Measurements from ENCODE around the gene C11orf91. TPM values are rescaled to one million over a fixed set of nuclear protein-coding genes. Genes with fewer than 3 reads are reported as not detected.

The C11orf91 gene
- total and polyA plus RNA-seq, 2 donors (not counting 1 experiment from before 2014, with no cell fraction given): 0.12 TPM; not detected in 1

DNA sequence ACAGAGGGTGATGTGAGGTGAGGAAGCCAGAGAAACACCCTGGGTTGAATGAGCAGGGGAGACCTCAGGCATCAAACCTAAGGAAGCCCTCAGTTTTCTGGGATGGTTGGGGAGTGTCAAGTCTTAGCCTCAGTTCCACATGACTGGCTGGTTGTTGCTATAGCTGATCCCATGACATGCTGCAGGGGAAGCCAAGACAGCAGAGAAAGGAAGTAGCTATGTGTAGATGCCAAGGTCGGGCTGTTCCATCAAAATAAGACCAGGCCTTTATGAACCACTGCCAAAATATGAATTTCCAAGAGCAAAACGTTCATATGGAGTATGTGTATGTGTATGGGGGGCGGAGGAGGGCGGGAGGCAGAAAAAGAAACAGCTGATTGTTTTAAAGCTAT is 24.0 kb upstream of the C11orf91 start:
- peak; percentile 52 to 89 for DNase-seq (ENCODE audit: low read depth in 2 of 2)

DNA sequence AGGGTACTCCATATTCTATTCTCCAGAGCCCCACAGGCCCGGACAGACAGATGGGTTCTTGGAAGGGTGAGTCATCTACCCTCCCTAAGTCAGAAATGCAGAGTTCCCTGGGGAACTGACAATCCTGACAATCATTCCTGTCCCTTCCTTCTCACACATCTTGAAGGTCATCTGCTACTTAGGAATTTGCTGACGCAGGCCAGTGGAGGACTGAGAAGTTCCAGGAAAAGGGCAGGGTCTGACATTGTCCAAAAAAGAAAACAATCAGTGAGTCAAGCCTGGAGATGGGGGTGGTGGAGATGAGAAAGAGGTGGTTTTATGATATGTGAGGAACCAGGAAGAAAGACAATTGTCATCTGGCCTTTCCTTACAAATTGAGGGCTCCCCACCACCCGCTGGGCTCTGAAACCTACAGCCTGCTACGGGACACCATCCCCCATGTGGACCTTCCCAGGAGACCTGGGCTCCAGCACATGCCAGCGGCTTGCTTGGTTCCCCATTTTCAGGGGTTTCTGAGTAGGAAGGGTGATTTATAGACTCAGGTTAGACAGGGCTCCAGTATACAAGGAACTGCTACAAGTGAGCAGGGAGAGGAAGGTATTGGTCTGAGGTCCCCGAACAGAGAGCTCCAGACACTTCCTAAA is 22.7 kb upstream of the C11orf91 start:
- Histone ChIP-seq H3K27me3 (ENCODE audit: control insufficient read depth, insufficient read depth, low read length) (no peaks in the 10 kb centered on the region), H3K79me2 (ENCODE audit: control insufficient read depth, insufficient read depth, low read length) (peaks cover 90% of the 10 kb centered on the region), H4K20me1 (ENCODE audit: control insufficient read depth, extremely low read depth, insufficient read depth, low read length) (no peaks in the 10 kb centered on the region), H2AFZ (ENCODE audit: low read length) (no peak overlapping the region), H3K4me2 (ENCODE audit: extremely low read depth, insufficient read depth, low read length) (peak overlapping the region; percentile 73), H3K36me3 (ENCODE audit: control insufficient read depth, insufficient read depth, low read length) (peaks cover 9% of the 10 kb centered on the region), H3K9ac (ENCODE audit: insufficient read depth, low read length) (peak overlapping the region; percentile 65), H3K4me3 (replicated peaks in 1 of 4; ENCODE audit: control extremely low read depth in 1 of 4, insufficient read depth in 1 of 4, low read depth in 3 of 4, low read length in 4 of 4) (peak overlapping the region in 1 of 4 experiments; percentile 2), H3K4me1 (ENCODE audit: control insufficient read depth, extremely low read depth, insufficient read depth, low read length) (peaks cover 36% of the 10 kb centered on the region), H3K27ac (ENCODE audit: insufficient read depth, low read length) (peak overlapping the region; percentile 97), H3K9me3 (ENCODE audit: control insufficient read depth, insufficient read depth, low read depth, low read length) (no peaks in the 10 kb centered on the region)
- DNase-seq (ENCODE audit: low read depth in 2 of 2): peak; percentile 92 to 93
- no peak for TF ChIP-seq EZH2 (IDR thresholded peaks at IDR 0.05; ENCODE audit: low read length, missing control alignments)
- TF ChIP-seq, protein P1, sequence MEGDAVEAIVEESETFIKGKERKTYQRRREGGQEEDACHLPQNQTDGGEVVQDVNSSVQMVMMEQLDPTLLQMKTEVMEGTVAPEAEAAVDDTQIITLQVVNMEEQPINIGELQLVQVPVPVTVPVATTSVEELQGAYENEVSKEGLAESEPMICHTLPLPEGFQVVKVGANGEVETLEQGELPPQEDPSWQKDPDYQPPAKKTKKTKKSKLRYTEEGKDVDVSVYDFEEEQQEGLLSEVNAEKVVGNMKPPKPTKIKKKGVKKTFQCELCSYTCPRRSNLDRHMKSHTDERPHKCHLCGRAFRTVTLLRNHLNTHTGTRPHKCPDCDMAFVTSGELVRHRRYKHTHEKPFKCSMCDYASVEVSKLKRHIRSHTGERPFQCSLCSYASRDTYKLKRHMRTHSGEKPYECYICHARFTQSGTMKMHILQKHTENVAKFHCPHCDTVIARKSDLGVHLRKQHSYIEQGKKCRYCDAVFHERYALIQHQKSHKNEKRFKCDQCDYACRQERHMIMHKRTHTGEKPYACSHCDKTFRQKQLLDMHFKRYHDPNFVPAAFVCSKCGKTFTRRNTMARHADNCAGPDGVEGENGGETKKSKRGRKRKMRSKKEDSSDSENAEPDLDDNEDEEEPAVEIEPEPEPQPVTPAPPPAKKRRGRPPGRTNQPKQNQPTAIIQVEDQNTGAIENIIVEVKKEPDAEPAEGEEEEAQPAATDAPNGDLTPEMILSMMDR (conservative IDR thresholded peaks at IDR 0.05 in 1 of 2, IDR thresholded peaks at IDR 0.05 in 1 of 2; ENCODE audit: low read depth in 1 of 2, low read length in 2 of 2): no peak

More for the DNA sequence above, 24.0 kb upstream of the C11orf91 start:
- Histone ChIP-seq H3K9me3 (ENCODE audit: control insufficient read depth, insufficient read depth, low read depth, low read length) (no peaks in the 10 kb centered on the region), H3K27ac (ENCODE audit: insufficient read depth, low read length) (peak overlapping the region; percentile 97), H3K4me1 (ENCODE audit: control insufficient read depth, extremely low read depth, insufficient read depth, low read length) (peaks cover 34% of the 10 kb centered on the region), H3K36me3 (ENCODE audit: control insufficient read depth, insufficient read depth, low read length) (peaks cover 8% of the 10 kb centered on the region), H2AFZ (ENCODE audit: low read length) (no peak overlapping the region), H3K9ac (ENCODE audit: insufficient read depth, low read length) (peak overlapping the region; percentile 53), H3K27me3 (ENCODE audit: control insufficient read depth, insufficient read depth, low read length) (no peaks in the 10 kb centered on the region), H3K79me2 (ENCODE audit: control insufficient read depth, insufficient read depth, low read length) (peaks cover 87% of the 10 kb centered on the region), H4K20me1 (ENCODE audit: control insufficient read depth, extremely low read depth, insufficient read depth, low read length) (no peaks in the 10 kb centered on the region), H3K4me3 (replicated peaks in 1 of 4; ENCODE audit: control extremely low read depth in 1 of 4, insufficient read depth in 1 of 4, low read depth in 3 of 4, low read length in 4 of 4) (peak overlapping the region in 1 of 4 experiments; percentile 3), H3K4me2 (ENCODE audit: extremely low read depth, insufficient read depth, low read length) (peak overlapping the region; percentile 72)
- TF ChIP-seq, protein P1 (conservative IDR thresholded peaks at IDR 0.05 in 1 of 2, IDR thresholded peaks at IDR 0.05 in 1 of 2; ENCODE audit: low read depth in 1 of 2, low read length in 2 of 2): no peak
- TF ChIP-seq EZH2 (IDR thresholded peaks at IDR 0.05; ENCODE audit: low read length, missing control alignments): no peak

DNA sequence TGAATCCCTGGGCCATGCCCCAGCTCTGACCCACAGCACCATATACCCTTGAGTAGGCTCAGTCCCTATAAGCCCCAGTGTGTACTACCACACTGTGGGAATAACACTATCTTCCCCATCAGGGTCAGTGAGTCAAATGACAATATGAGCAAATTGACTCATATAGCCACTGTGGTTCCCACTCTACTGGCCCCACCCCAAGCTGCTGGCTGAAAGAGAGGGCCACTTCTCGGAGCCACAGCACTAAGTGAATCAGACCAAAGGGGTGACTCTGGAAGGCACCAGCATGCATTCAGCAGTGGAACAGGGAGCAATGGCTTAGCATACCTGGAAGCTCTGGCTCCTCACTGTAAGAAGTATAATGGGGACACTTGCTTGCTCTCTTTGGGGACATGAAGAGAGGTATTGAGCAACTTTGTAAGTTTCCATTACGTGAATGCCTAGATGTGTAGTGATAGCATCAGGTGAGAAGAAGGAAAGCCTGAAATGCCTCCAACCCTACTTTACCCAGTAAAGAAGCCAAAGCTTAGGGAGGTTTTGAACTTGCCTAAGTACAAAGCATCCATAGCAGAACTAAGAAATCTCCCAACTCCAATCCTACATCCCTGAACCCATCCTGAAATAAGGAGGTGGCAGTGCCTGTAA is 22.1 kb upstream of the C11orf91 start:
- Histone ChIP-seq H3K36me3 (ENCODE audit: control insufficient read depth, insufficient read depth, low read length) (peaks cover 9% of the 10 kb centered on the region), H3K79me2 (ENCODE audit: control insufficient read depth, insufficient read depth, low read length) (peaks cover 90% of the 10 kb centered on the region), H3K9me3 (ENCODE audit: control insufficient read depth, insufficient read depth, low read depth, low read length) (no peaks in the 10 kb centered on the region), H3K9ac (ENCODE audit: insufficient read depth, low read length) (peak overlapping the region; percentile 48), H2AFZ (ENCODE audit: low read length) (no peak overlapping the region), H3K27me3 (ENCODE audit: control insufficient read depth, insufficient read depth, low read length) (no peaks in the 10 kb centered on the region), H3K4me1 (ENCODE audit: control insufficient read depth, extremely low read depth, insufficient read depth, low read length) (peaks cover 36% of the 10 kb centered on the region), H4K20me1 (ENCODE audit: control insufficient read depth, extremely low read depth, insufficient read depth, low read length) (no peaks in the 10 kb centered on the region), H3K27ac (ENCODE audit: insufficient read depth, low read length) (peak overlapping the region; percentile 97), H3K4me2 (ENCODE audit: extremely low read depth, insufficient read depth, low read length) (no peak overlapping the region), H3K4me3 (replicated peaks in 1 of 4; ENCODE audit: control extremely low read depth in 1 of 4, insufficient read depth in 1 of 4, low read depth in 3 of 4, low read length in 4 of 4) (peak overlapping the region in 1 of 4 experiments; percentile 2)
- no peak for TF ChIP-seq EZH2 (IDR thresholded peaks at IDR 0.05; ENCODE audit: low read length, missing control alignments)
- TF ChIP-seq, protein P1 (conservative IDR thresholded peaks at IDR 0.05 in 1 of 2, IDR thresholded peaks at IDR 0.05 in 1 of 2; ENCODE audit: low read depth in 1 of 2, low read length in 2 of 2): no peak
- peak; percentile 67 to 82 for DNase-seq (ENCODE audit: low read depth in 2 of 2)

Measured in fibroblast of lung (primary cell).